Pons (tissue), 1 donor: ENCODE data around the gene HSD17B8.

Experiments used
- DNase-seq: peaks from one replicate; pipeline ENCODE4 v3.0.0-alpha.2; 2016; ENCODE audit warnings: low spot score

The HSD17B8 gene

GRCh38 chr6:33171016-33171879, 33.2 kb upstream of the HSD17B8 start:
- DNase-seq = no peak

DNA sequence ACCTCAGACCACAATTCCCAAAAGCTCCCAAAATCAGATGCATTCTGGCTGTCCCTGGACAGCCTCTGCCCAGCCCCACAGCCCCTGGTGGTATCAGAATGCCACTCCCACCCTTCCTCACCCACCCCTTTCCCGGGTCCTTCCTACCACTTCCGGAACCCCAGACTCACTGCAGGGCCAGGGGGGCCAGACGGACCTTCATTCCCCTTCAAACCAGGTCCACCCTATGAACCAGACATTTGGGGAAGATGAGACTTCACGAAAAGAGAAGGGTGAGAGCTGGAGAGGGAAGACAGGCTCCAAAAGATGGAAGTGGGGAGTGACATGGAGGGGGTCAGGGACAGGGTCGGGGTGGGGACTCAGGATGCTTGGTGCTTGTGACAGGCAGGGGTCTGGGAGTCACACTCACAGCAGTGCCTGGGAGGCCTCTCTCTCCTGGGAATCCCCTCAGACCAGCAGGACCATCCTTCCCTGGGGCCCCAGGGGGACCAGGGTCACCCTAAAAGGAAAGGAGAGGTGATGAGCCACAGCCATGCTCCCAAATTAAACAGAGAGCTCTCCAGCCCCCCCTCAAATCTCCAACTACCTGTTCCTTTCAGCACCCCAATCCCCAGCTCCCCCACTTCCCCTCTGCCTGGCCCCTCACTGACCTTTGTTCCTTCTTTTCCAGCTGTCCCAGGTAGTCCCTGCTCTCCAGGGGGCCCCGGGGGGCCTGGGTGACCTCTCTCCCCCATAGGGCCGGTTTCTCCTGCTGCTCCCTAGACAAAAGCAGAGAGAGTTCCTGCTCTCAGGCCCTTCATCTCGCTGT, 32.4 kb upstream of the HSD17B8 start:
- no peak for DNase-seq

GRCh38 chr6:33172688-33173534, 31.5 kb upstream of the HSD17B8 start:
- no peak for DNase-seq

GRCh38 chr6:33173535-33174180, 30.8 kb upstream of the HSD17B8 start:
- DNase-seq = no peak

DNA sequence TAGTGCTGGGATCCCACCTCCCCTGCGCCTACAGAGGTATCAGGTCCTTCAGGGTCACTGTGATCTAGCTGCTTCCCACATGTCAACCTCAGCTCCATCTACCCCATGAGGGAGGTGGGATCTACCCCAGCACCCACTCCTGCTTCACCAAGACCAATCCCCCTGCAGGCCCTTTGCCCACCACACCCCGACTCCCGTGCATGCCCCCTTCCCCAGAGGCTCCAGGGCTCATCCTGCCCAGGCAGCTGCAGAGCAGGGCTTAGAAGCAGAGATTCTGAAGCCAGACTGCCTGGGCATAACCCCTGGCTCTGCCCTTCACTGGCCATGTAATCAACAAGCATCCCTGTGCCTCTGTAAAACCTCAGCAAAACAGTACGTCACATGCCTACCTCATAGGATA, 29.7 kb upstream of the HSD17B8 start:
- DNase-seq = no peak

DNA sequence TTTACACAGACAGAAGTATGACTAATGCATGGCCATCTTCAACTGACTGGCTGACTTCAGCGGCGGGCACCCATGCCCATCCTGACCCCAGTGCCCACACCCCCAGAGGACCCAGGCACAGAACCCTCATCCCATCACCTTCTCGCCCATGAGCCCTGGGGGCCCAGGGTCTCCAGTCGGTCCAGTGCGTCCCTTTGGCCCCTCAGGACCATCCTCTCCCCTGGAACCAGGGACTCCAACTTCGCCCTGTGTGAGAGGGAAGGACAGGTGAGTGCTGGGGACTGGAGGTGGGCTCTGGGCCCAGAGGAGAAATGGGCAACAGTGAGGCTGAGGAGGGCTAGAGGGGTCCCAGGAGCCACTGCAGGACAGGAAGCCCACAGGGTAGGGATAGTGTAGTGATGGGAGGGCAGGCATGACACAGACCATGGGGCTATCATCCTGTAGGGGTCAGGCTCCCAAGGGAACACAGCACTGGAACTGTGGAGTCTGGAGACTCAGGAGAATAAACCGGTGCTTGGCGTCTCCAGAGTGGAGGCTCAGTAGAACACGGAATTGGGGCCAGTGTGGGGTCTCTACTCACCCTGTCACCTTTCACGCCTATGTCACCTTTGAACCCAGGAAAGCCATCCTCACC, 28.9 kb upstream of the HSD17B8 start:
- DNase-seq = no peak

DNA sequence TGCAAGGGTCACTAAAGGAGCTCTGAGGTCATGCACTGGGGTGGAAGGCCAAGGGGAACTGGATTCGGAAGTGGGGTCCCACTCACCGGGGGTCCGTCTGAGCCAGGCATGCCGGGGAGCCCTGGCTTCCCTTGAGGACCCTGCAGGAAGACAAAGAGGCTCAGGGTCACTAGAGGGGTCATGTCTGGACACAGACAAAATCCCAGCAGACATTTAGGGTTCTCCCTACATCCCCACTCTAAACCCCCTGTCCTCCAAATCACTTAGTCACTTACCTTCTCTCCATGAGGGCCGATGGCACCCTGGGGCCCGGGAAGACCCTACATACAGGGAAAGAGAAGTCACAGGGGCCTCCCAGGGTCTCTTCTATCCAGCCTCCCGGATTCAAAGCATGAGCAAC, 27.5 kb upstream of the HSD17B8 start:
- DNase-seq = no peak

- no peak for DNase-seq
Observed at GRCh38 chr6:33177552-33178446, 26.7 kb upstream of the HSD17B8 start.

DNA sequence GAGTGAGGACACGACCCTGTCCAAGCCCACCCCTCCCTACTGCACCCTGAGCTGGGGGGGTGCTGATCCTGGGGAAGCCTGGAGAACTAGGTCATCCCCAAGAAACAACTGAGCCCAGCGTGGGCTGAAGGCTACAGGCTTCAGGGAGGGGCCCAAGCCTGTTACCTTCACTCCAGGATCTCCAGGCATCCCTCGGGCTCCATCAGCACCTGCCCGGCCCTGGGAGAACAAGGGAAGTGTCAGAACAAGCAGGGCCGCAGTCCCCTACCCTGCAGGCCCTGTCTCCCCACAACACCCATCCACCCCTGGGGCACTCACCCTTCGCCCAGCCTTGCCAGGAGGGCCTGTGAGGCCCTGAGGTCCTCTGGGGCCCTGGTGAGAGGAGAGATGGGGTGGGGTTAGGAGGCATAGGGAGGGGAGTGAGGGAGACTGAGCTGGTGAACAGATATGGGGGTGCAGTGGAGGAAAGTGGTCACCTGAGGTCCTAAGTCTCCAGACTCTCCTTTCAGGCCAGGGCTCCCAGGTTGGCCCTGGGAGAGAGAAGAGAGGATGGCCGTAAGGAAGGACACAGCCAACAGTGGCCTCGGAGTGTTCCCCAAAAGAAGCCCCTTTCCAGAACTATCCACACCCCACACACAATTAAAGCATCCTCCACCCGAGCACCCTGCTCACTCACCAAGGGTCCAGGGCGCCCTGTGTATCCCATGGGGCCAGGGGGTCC, 25.5 kb upstream of the HSD17B8 start:
- DNase-seq = no peak

GRCh38 chr6:33181141-33181540, 23.3 kb upstream of the HSD17B8 start:
- no peak for DNase-seq

GRCh38 chr6:33183071-33183683, 21.3 kb upstream of the HSD17B8 start:
- DNase-seq = no peak

DNA sequence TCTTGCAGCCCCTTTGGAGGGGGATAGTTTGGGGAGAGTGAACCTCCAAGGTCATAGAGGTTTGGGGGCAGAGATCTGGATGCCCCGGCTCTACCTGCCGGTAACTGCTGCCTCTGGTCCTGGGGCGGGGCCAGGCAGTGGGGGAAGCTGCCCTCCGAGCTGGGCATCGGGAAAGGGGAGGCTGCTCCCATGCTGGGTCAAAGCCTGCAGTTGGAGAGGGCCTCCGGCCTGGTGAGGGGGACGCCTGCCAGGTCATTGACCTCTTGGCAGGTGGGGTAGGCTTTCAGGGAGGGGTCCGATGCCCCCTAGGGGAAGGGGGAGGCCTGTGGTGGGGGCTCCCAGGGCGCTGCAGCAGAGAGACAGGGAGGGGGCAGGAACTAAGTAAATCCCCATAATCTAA, 19.3 kb upstream of the HSD17B8 start:
- DNase-seq = no peak

GRCh38 chr6:33185654-33186187, 18.7 kb upstream of the HSD17B8 start:
- no peak for DNase-seq

DNA sequence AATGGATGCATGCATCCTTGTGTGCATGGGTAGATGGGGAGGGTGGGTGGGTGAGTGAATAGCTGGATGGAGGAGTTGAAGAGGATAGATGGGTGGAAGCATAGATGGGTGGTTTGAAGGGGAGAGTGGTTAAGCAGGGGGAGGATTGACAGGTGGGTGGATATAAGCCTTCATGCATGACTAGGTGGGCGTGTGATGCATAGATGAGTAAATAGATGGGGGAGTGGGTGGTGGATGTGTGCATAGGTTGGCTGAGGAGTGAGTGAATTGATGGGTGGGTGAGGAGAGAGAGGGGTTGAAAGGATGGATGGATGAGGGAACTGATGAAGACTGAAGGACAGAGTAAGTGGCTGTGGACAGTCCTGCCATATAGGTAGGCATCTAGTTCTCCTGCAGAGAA, 16.6 kb upstream of the HSD17B8 start:
- no peak for DNase-seq

- DNase-seq = no peak
Observed at GRCh38 chr6:33189164-33189563, 15.3 kb upstream of the HSD17B8 start.

GRCh38 chr6:33189625-33190448, 14.6 kb upstream of the HSD17B8 start:
- no peak for DNase-seq

- no peak for DNase-seq
Observed at GRCh38 chr6:33190504-33191107, 13.8 kb upstream of the HSD17B8 start.
